ENCODE data around the gene SENP8.

GRCh38 chr15:72172796-72173195, 54.6 kb downstream of the SENP8 start:
- TF ChIP-seq GATA3 (IDR thresholded peaks at IDR 0.05; ENCODE audit: low read depth, low read length) (no peak), GATA2 (IDR thresholded peaks at IDR 0.05; ENCODE audit: low read depth, low read length) (no peak)
